Transverse colon (tissue), 4 donors: ENCODE data around the gene IGLL5. TPM values are rescaled to one million over a fixed set of nuclear protein-coding genes. Genes with fewer than 3 reads are reported as not detected.

Experiments
- DNase-seq: peaks from one replicate; pipeline ENCODE4 v3.0.0-alpha.2; 2019
- H3K27ac ChIP-seq, 4 donors: fragments of 200-600 bp; sonication (generic); 2 replicates each; pipeline ENCODE4 v1.5.1; 2016 to 2018; ENCODE audit warnings: inconsistent platforms in 4 of 4
- H3K27me3 ChIP-seq: fragments of 200-600 bp; sonication (generic); 2 replicates; pipeline ENCODE4 v1.5.1; 2017; ENCODE audit warnings: inconsistent platforms
- H3K36me3 ChIP-seq, 4 donors: fragments of 200-600 bp; sonication (generic); 2 replicates each; pipeline ENCODE4 v1.5.1; 2017 to 2019; ENCODE audit warnings: inconsistent platforms in 4 of 4
- H3K4me1 ChIP-seq, 4 donors: fragments of 200-600 bp; sonication (generic); 2 replicates each; pipeline ENCODE4 v1.5.1; 2017 to 2020; ENCODE audit warnings: inconsistent platforms in 4 of 4
- H3K4me3 ChIP-seq, 4 donors: fragments of 200-600 bp; sonication (generic); 1 replicate in 1 of 4; 2 replicates in 3 of 4; pipeline versions ENCODE4 v1.5.1 to v1.6.1; 2017 to 2019; ENCODE audit warnings: inconsistent platforms in 4 of 4
- H3K9me3 ChIP-seq, 2 donors: fragments of 200-600 bp; sonication (generic); 2 replicates each; pipeline ENCODE4 v1.5.1; 2017 to 2019; ENCODE audit warnings: inconsistent platforms in 2 of 2
- CTCF ChIP-seq, 5 experiments: fragments of 200-600 bp in 3 of 5; fragments of 450-650 bp in 2 of 5; sonication (generic) in 3 of 5; IDR thresholded peaks; 1 replicate in 2 of 5; 2 replicates in 3 of 5; pipeline ENCODE4 v1.5.1; 2016 to 2017; ENCODE audit warnings: antibody characterized with exemption in 5 of 5, inconsistent platforms in 3 of 5, mild to moderate bottlenecking in 2 of 5, moderate library complexity in 1 of 5
- EP300 ChIP-seq: sonication (generic); formaldehyde crosslinking; IDR thresholded peaks from one replicate; pipeline ENCODE4 v1.6.1; 2017; ENCODE audit warnings: antibody characterized with exemption, low read depth
- POLR2A ChIP-seq: fragments of 450-650 bp; IDR thresholded peaks from one replicate; pipeline ENCODE4 v1.6.1; 2016; ENCODE audit warnings: antibody characterized with exemption, mild to moderate bottlenecking, moderate library complexity
- POLR2AphosphoS5 ChIP-seq, 3 donors: sonication (generic); formaldehyde crosslinking; IDR thresholded peaks; one replicate each; pipeline ENCODE4 v1.6.1; 2016; ENCODE audit warnings: antibody characterized with exemption in 3 of 3
- WGBS, 2 donors: methylation state at CpG; one replicate each; pipeline ENCODE4 v1.1.5; 2018; ENCODE audit warnings: low coverage in 1 of 2; 5-methylcytosine and 5-hydroxymethylcytosine counted together
- in situ Hi-C, 4 donors: fragments of 200-750 bp; cut with MboI; loops; one replicate each; pipeline versions ENCODE4 v1.15.0 to v1.15.1; 2017; ENCODE audit warnings: low sequenced_read_pairs in 3 of 4, low pct_ligation_motif_present in 1 of 4, low pct_unique_long_range_greater_than_20kb in 1 of 4
- intact Hi-C: fragments of 100-400 bp; cut with DNase I; formaldehyde crosslinking; loops from one replicate; pipeline ENCODE4 v1.15.1; 2023; ENCODE audit warnings: low total_unique reads
- total RNA-seq, 4 donors: library from RNA; depleted of rRNA; stranded (reverse); fragments of >200 nt; gene quantifications; one replicate each; pipeline ENCODE4 v1.1.0, GENCODE V29; 2016

Gene IGLL5
- total RNA-seq, 4 donors from 2014 or later: 14.9 to 104 (median 33.8) TPM; not detected in 1

- 66% methylated on average over 9 of the region's 9 CpGs; no CpG with 5 or more reads in 1 of the 2 donors for WGBS, 2 donors
- no peak overlapping the region for H3K4me3 ChIP-seq
- peaks cover 15% of the 10 kb centered on the region for H3K27me3 ChIP-seq
- H3K27ac ChIP-seq: peak overlapping the region in 2 of 4 donors; percentile 31 to 63
- no peak for DNase-seq
- H3K9me3 ChIP-seq: no peaks in the 10 kb centered on the region
- H3K36me3 ChIP-seq: no peaks in the 10 kb centered on the region
- H3K4me1 ChIP-seq: no peaks in the 10 kb centered on the region
- in situ Hi-C loops (loop anchor here in 1 of 4 donors (25.0 kb wide), 1 partner anchor 132 kb away; no protein-coding TSS in a partner anchor), intact Hi-C loops (no loop called here)
- TF ChIP-seq EP300 (no peak), POLR2A (no peak), POLR2AphosphoS5 (IDR thresholded peaks at IDR 0.05) (no peak), CTCF (IDR thresholded peaks at IDR 0.05) (no peak)
Observed at GRCh38 chr22:22893891-22894739, 6.5 kb downstream of the IGLL5 start.

GRCh38 chr22:22894740-22895731 is 7.4 kb downstream of the IGLL5 start:
- Histone ChIP-seq H3K27ac (peak overlapping the region in 2 of 4 donors; percentile 31 to 63), H3K27me3 (peaks cover 15% of the 10 kb centered on the region), H3K36me3 (no peaks in the 10 kb centered on the region), H3K4me1 (no peaks in the 10 kb centered on the region), H3K4me3 (no peak overlapping the region), H3K9me3 (no peaks in the 10 kb centered on the region)
- WGBS, 2 donors: 76% methylated on average over 17 of the region's 17 CpGs; no CpG with 5 or more reads in 1 of the 2 donors
- no peak for TF ChIP-seq POLR2A
- intact Hi-C loops (no loop called here), in situ Hi-C loops (loop anchor here in 1 of 4 donors (25.0 kb wide), 1 partner anchor 133 kb away; no protein-coding TSS in a partner anchor)
- DNase-seq: peak; percentile 11

- DNase-seq: no peak
- Histone ChIP-seq H3K4me3 (no peak overlapping the region), H3K9me3 (no peaks in the 10 kb centered on the region), H3K27ac (peak overlapping the region in 2 of 4 donors; percentile 13 to 63), H3K4me1 (no peaks in the 10 kb centered on the region), H3K36me3 (no peaks in the 10 kb centered on the region), H3K27me3 (peaks cover 15% of the 10 kb centered on the region)
- intact Hi-C loops: no loop called here
- TF ChIP-seq POLR2AphosphoS5 (IDR thresholded peaks at IDR 0.05) (no peak), EP300 (no peak), CTCF (IDR thresholded peaks at IDR 0.05) (no peak), POLR2A (no peak)
- in situ Hi-C loops: loop anchor here in 1 of 4 donors (25.0 kb wide), 1 partner anchor 134 kb away; no protein-coding TSS in a partner anchor
- 40 to 59% methylated on average over 1 to 5 of the region's 6 CpGs for WGBS, 2 donors
Observed at GRCh38 chr22:22895776-22896445, 8.3 kb downstream of the IGLL5 start.

- intact Hi-C loops (no loop called here), in situ Hi-C loops (loop anchor here in 1 of 4 donors (25.0 kb wide), 1 partner anchor 134 kb away; no protein-coding TSS in a partner anchor)
- no peak for DNase-seq
- peaks cover 9% of the 10 kb centered on the region for H3K27me3 ChIP-seq
- no peaks in the 10 kb centered on the region for H3K4me1 ChIP-seq
- H3K27ac ChIP-seq: peak overlapping the region in 1 of 4 donors; percentile 21
- no peak for TF ChIP-seq POLR2AphosphoS5 (IDR thresholded peaks at IDR 0.05)
- no peak for TF ChIP-seq CTCF (IDR thresholded peaks at IDR 0.05)
- TF ChIP-seq EP300: no peak
- no peak for TF ChIP-seq POLR2A
- WGBS, 2 donors: 76 to 100% methylated on average over 1 to 3 of the region's 3 CpGs
- no peak overlapping the region for H3K4me3 ChIP-seq
- no peaks in the 10 kb centered on the region for H3K9me3 ChIP-seq
- no peaks in the 10 kb centered on the region for H3K36me3 ChIP-seq
Observed at GRCh38 chr22:22896601-22897000, 9.0 kb downstream of the IGLL5 start.
